Right kidney (tissue), 1 donor: ENCODE data around the gene CEP131.
"Not testable (repeated sequence)": the region's sequence is repeated elsewhere in the genome, so short reads cannot be mapped to it uniquely, and the experiment has no call there.

Experiments used
- DNase-seq: peaks from one replicate; pipeline ENCODE4 v3.0.0-alpha.2; 2016

The CEP131 gene

DNA sequence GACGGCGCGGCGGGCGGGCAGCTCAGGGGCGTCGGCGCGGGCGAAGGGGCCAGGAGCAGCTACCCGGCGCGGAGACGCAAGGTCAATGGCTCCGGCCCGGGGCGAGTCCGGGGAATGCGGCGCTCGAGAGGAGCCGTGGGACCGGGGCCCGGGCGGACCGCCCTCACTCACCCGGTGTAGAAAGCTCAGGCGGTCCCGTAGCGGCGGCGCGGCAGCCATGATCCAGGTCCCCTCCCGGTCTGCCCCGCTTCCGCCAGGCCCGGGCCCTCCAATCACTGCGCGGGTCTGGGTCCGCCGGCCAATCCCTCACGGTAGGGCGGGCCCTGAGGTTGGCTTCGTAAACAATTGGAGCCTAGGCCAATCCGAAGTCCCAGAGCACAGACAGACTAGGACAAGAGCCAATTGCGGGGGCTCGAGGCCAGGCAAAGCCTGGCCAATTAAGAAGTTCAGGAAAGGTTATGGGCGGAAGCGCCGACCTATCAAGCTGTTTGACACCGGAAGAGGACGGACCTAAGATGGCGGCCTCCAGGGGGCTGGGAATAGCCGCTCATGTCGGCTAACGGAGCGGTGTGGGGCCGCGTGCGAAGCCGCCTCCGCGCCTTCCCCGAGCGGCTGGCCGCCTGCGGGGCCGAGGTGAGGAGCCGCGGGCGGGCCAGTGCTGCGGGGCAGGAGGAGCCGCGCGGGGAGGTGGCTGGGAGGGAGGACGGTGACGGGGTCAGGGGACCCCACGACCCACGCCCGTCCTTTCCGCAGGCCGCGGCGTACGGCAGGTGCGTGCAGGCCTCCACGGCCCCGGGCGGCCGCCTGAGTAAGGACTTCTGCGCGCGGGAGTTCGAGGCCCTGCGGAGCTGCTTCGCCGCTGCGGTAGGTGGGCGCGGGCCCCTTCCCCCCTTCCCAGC, 16.3 kb upstream of the CEP131 start, which contains the start of the genes NDUFAF8 and TEPSIN:
NDUFAF8 (plus strand) TSS at position 504 of the 899 bp plus-strand sequence; CDS start at position 550, 46 bp downstream.
TEPSIN (minus strand) TSS at position 241 of the 899 bp plus-strand sequence; CDS start at position 219, 22 bp downstream.
- peak; percentile 84 for DNase-seq

GRCh38 chr17:81238490-81238814, 15.7 kb upstream of the CEP131 start:
- no peak for DNase-seq

GRCh38 chr17:81237591-81238489, 15.1 kb upstream of the CEP131 start:
- DNase-seq = no peak

GRCh38 chr17:81236784-81237183, 14.0 kb upstream of the CEP131 start:
- no peak for DNase-seq

- DNase-seq = no peak
Observed at GRCh38 chr17:81235822-81236740, 13.3 kb upstream of the CEP131 start.

- DNase-seq = no peak
Observed at GRCh38 chr17:81234940-81235821, 12.4 kb upstream of the CEP131 start.

DNA sequence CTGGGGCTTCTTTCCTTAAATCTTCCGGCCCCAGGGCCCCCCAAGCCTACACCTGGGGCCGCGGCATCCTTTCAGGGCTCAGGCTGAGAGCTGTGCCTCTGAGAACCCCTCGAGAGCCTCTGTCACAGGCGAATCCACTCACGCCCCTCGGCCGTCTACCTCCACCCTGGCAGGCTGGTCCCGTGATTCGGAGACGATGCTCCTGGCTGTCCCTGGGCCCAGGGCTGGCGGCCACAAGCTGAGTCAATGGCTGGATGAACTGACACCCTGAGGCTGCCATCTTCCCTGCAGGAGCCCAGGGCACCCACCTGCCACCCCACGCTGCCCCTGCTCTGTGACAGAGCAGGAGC, 11.7 kb upstream of the CEP131 start:
- DNase-seq = no peak

GRCh38 chr17:81233811-81234505, 11.2 kb upstream of the CEP131 start:
- DNase-seq = no peak

GRCh38 chr17:81233316-81233715, 10.6 kb upstream of the CEP131 start:
- DNase-seq = no peak

DNA sequence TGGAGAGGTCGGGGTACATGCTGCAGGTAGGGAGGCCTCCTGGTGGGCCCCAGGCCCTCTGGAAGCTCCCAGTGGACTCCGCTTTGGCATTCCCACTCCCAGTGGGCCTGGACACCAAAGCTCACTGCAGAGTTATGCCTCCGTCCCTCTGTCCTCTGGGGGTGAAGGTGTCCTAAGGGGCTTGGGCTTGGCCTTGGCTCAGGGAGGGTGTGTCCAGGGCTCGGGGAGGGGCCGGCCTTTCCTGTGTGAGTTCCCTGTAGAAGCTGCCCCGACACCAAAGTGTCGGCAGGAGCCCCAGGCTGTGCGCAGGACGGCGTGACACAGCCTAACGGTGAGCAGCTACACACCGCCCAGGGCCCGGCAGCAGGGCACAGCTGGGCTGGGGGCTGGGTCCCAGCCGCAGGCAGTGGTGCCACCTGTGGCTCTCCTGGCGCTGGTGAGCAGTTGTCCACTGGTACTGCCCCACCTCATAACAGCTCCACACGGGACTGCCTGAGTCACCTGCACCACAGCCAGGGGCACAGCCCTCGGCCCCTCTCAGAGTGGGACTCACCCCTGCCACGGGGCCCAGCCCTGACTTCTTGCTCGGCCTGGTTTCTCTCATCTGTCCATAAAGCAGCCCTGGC, 10.0 kb upstream of the CEP131 start:
- no peak for DNase-seq

- no peak for DNase-seq
Observed at GRCh38 chr17:81231766-81232581, 9.2 kb upstream of the CEP131 start.

DNA sequence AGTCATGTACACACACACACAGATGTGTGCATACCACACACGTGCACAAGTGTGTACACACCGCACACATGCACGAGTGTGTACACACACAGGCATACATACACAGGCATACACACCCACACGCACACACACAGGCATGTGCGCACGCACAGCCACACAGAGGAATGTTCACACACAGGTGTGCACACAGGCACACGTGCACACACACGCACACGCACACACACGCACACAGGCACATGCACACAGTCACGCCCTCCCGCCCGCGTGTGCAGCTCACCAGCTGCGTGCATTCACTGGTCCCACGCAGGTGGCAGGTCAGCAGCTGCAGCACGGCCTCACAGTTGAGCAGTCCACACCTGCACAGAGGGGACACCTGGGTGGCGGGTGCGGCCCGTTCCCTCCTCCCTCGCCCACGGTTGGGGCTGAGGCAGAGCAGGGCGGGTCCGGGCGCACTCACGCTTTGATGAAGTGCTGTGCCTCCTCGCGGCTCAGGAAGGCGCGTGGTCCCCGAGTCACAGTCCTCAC, 8.4 kb upstream of the CEP131 start:
- no peak for DNase-seq

DNA sequence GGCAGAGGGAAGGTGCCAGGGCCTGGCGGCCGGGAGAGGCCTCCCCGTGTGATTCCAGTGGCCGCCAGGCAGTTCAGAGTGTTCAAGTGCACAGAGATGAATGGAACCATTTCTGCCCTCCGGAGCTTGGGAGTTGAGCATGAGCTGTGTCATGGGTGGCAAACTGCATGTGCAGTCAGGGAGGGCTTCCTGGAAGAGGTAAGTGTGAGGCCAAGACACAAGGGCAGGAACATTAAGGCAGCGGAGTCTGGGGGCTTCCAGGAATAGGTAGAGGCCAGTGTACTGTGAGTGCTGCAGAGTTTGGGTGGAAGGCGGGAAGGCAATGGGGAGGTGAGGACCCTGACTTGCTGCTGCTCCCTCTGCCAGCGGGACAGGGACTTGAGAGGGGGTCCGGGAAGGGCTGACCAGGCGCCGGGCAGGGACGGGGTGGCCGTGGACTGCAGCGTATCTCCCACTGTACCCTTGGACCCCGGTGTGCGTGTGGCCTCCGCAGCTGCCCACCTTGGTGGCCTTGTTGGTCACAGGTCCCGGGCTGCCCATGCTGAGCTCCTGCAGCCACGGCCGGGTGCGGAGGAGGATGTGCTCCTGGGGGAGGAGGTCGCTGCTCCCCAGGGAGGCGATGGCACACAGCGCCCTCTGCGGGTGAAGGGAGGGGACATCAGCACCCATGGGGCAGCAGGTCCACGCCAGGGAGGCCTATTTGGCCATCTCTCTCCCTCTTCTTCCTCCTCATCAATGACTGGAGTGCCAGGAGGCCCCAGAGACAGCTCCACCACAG, 7.5 kb upstream of the CEP131 start:
- no peak for DNase-seq

GRCh38 chr17:81229666-81229920, 6.8 kb upstream of the CEP131 start:
- no peak for DNase-seq

DNA sequence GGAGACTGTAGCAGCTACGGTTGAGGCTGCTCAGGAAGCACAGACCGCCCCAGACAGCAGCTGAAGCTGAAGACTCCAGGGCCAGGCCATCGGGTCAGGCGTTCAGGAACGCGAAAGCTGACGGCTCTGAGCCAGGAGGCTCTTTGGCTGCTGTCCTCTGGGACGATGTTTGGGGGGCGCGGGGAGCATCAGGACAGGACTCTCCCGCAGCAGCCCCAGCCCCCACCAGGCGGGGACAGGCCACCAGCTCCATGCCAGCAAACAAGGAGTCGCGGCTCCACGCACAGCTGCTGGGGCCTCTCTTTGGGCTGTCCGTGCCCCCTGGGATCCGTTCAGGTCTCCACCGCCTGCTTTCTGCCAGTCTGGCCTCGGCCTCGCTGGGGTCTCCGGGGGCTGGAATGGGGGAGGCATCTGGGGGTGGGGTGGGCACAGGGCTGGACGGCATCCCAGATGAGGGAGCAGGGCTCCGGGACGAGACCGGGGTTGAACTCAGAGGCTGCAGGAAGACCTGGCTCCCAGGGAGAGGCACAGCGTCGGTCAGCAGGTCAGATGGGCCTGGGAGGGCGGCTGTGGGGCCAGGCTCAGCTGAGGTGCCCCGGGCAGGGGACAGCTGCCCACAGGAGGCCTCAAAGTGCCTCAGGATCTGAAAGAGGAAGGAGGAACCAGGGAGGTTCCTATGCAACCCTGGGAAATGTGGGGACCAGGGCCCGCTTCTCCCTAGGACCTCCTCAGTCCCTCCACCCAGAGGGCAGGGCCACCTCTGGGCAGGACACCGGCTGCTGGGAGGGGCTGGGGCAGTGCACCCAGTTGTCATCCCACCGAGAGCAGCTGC, 6.3 kb upstream of the CEP131 start:
- no peak for DNase-seq

DNA sequence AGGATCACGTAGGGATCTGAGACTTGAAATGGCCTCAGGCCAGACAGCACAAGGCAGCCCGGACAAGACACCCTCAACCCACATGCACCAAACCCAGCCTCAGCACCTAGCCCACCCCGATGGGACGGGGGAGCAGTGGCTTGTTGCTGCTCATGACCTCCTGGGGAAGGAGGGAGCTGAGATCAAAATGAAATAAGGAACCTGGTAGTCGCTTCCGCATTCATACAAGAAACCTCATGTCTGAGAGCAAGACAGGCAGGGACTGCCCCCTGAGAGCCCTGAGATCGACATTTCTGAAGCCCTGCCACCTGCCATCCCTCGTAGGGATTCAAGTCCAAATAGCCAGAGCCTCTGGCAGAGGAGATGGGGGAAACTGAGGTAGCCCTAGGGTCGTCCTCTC, 5.7 kb upstream of the CEP131 start:
- DNase-seq = no peak

- DNase-seq = not testable (repeated sequence)
Observed at GRCh38 chr17:81227630-81228029, 4.9 kb upstream of the CEP131 start.
